Endothelial cell of umbilical vein (primary cell): ENCODE results near the gene ARHGAP10. TPM values are rescaled to one million over a fixed set of nuclear protein-coding genes. Genes with fewer than 3 reads are reported as not detected.

Experiments used
- BruUV-seq: library from RNA; stranded (reverse); fragments of 400-500 nt; replicated peaks from 2 replicates; lab custom pipeline; 2021; lab: Mats Ljungman, UMichigan
- CTCF ChIA-PET: fragments of 300-600, 350-600 bp; sonication (Branson Sonifier 250); formaldehyde crosslinking; loops from one replicate; lab custom pipeline; 2021; ENCODE audit warnings: antibody characterized with exemption, inconsistent platforms; lab: Charles Lee
- POLR2A ChIA-PET: fragments of 300-600, 350-600 bp; sonication (Branson Sonifier 250); formaldehyde crosslinking; loops from one replicate; lab custom pipeline; 2021; ENCODE audit warnings: antibody characterized with exemption, inconsistent platforms; lab: Charles Lee
- DNase-seq: peaks from one replicate; pipeline ENCODE4 v3.0.0-alpha.2; 2011; ENCODE audit warnings: low read depth, low spot score
- FAIRE-seq: peaks from 2 replicates; lab custom pipeline; 2011; peaks lifted over from hg19 to GRCh38; lab: Jason Lieb, UNC
- H2AFZ ChIP-seq: 2 replicates; pipeline ENCODE4 v1.6.0; 2012; ENCODE audit warnings: low read depth, low read length, control low read depth, inconsistent platforms
- H3K27ac ChIP-seq: 2 replicates; pipeline ENCODE4 v1.5.1; 2011; ENCODE audit warnings: low read depth, mild to moderate bottlenecking, control low read depth, low read length, moderate library complexity; ENCODE audit not compliant: insufficient read depth
- H3K27me3 ChIP-seq, 2 experiments: 2 replicates each; pipeline versions ENCODE4 v1.6.0 to v1.6.1; 2011; ENCODE audit warnings: low read length in 2 of 2, mixed read lengths in 1 of 2; ENCODE audit not compliant: control insufficient read depth in 2 of 2, insufficient read depth in 2 of 2
- H3K36me3 ChIP-seq, 2 experiments: 2 replicates in 1 of 2; 3 replicates in 1 of 2; pipeline ENCODE4 v1.5.1; 2011; ENCODE audit warnings: low read length in 2 of 2, mild to moderate bottlenecking in 1 of 2, moderate library complexity in 1 of 2; ENCODE audit not compliant: control insufficient read depth in 2 of 2, insufficient read depth in 2 of 2; ENCODE audit errors: extremely low read depth in 1 of 2
- H3K4me1 ChIP-seq: 3 replicates; pipeline ENCODE4 v1.5.1; 2011; ENCODE audit warnings: mild to moderate bottlenecking, low read length; ENCODE audit not compliant: control insufficient read depth, insufficient read depth; ENCODE audit errors: extremely low read depth
- H3K4me2 ChIP-seq: 2 replicates; pipeline ENCODE4 v1.6.1; 2011; ENCODE audit warnings: low read length, control low read depth, mixed read lengths; ENCODE audit not compliant: insufficient read depth
- H3K4me3 ChIP-seq, 3 experiments: fragments of 200-600 bp in 1 of 3; sonication (generic), shearing (Covaris generic) in 1 of 3; replicated peaks in 1 of 3; 2 replicates each; pipeline ENCODE4 v1.5.1; 2011 to 2016; ENCODE audit warnings: control low read depth in 3 of 3, low read length in 3 of 3, mild to moderate bottlenecking in 2 of 3, inconsistent platforms in 1 of 3, low read depth in 1 of 3, moderate library complexity in 1 of 3; ENCODE audit not compliant: insufficient read depth in 1 of 3
- H3K79me2 ChIP-seq: 2 replicates; pipeline ENCODE4 v1.6.0; 2012; ENCODE audit warnings: low read length, inconsistent platforms; ENCODE audit not compliant: control insufficient read depth, insufficient read depth
- H3K9ac ChIP-seq: replicated peaks from 2 replicates; pipeline ENCODE3; 2011; ENCODE audit warnings: low read length, control low read depth; ENCODE audit not compliant: insufficient read depth; ENCODE audit errors: extremely low read depth
- H3K9me1 ChIP-seq: replicated peaks from 3 replicates; pipeline ENCODE4 v1.6.0; 2011; ENCODE audit warnings: mild to moderate bottlenecking, low read length; ENCODE audit not compliant: control insufficient read depth, insufficient read depth; ENCODE audit errors: extremely low read depth
- H3K9me3 ChIP-seq: replicated peaks from 2 replicates; pipeline ENCODE4 v1.5.1; 2012; ENCODE audit warnings: low read length, inconsistent platforms; ENCODE audit not compliant: control insufficient read depth, insufficient read depth
- H4K20me1 ChIP-seq: replicated peaks from 2 replicates; pipeline ENCODE3; 2011; ENCODE audit warnings: mild to moderate bottlenecking, low read length; ENCODE audit not compliant: control insufficient read depth, insufficient read depth; ENCODE audit errors: extremely low read depth
- CTCF ChIP-seq, 2 donors: IDR thresholded peaks; 1 replicate in 1 of 2; 2 replicates in 1 of 2; pipeline ENCODE4 v1.5.1; 2011; ENCODE audit warnings: low read length in 2 of 2, mild to moderate bottlenecking in 2 of 2, moderate library complexity in 2 of 2, control low read depth in 1 of 2, inconsistent platforms in 1 of 2, low read depth in 1 of 2; ENCODE audit not compliant: insufficient read depth in 1 of 2; ENCODE audit errors: extremely low read depth in 1 of 2
- EZH2 ChIP-seq: IDR thresholded peaks from 2 replicates; pipeline ENCODE4 v1.6.1; 2012; ENCODE audit warnings: borderline replicate concordance, low read depth, mild to moderate bottlenecking, moderate library complexity, low read length, inconsistent platforms; ENCODE audit not compliant: severe bottlenecking
- FOS ChIP-seq: IDR thresholded peaks from 2 replicates; pipeline ENCODE4 v1.6.1; 2011; ENCODE audit warnings: mild to moderate bottlenecking, low read length, moderate library complexity, borderline replicate concordance; ENCODE audit not compliant: insufficient read depth
- GATA2 ChIP-seq: IDR thresholded peaks from 2 replicates; pipeline ENCODE4 v1.7.0; 2011; ENCODE audit warnings: low read depth, mild to moderate bottlenecking, moderate library complexity, mixed read lengths, low read length; ENCODE audit not compliant: insufficient read length, insufficient read depth
- JUN ChIP-seq: IDR thresholded peaks from 2 replicates; pipeline ENCODE4 v1.6.1; 2011; ENCODE audit warnings: borderline replicate concordance, low read depth; ENCODE audit not compliant: insufficient read length, insufficient read depth
- MAX ChIP-seq: IDR thresholded peaks from 2 replicates; pipeline ENCODE4 v1.6.1; 2011; ENCODE audit not compliant: insufficient read depth, insufficient read length
- MYC ChIP-seq: IDR thresholded peaks from one replicate; pipeline ENCODE4 v1.6.1; 2011; ENCODE audit warnings: mild to moderate bottlenecking, low read depth, low read length
- POLR2A ChIP-seq: IDR thresholded peaks from 2 replicates; pipeline ENCODE4 v1.6.1; 2012; ENCODE audit warnings: low read depth, mild to moderate bottlenecking, control low read depth, low read length
- POLR2AphosphoS5 ChIP-seq: IDR thresholded peaks from 2 replicates; pipeline ENCODE4 v1.6.1; 2012; ENCODE audit warnings: low read depth, mild to moderate bottlenecking, control low read depth, low read length, moderate library complexity; ENCODE audit not compliant: insufficient read depth
- dilution Hi-C: fragments of 300-500 bp; cut with MboI; formaldehyde crosslinking; loops from one replicate; pipeline ENCODE4 v1.15.0; 2019; ENCODE audit warnings: low sequenced_read_pairs; ENCODE audit not compliant: extremely low pct_ligation_motif_present
- intact Hi-C: fragments of 100-400 bp; cut with micrococcal nuclease; formaldehyde crosslinking; loops from one replicate; pipeline ENCODE4 v1.10.0; 2022
- polyA plus RNA-seq, 4 experiments: library from polyadenylated mRNA; depleted of rRNA in 3 of 4; stranded (reverse) in 3 of 4; unstranded in 1 of 4; fragments of >200 nt; gene quantifications; 2 replicates each; pipeline versions ENCODE4 v1.2.1 to v1.2.3, GENCODE V29; 2011 to 2012; ENCODE audit warnings: missing spikeins in 1 of 4
- total RNA-seq: library from RNA; stranded (reverse); gene quantifications from 2 replicates; pipeline ENCODE4 v1.2.3, GENCODE V29; 2021

Gene ARHGAP10
- total and polyA plus RNA-seq, 2 donors (not counting 3 experiments of a cell fraction or from before 2014, with no cell fraction given), result 20.4 to 36.7 TPM

GRCh38 chr4:147842573-147842972 is 110.7 kb downstream of the ARHGAP10 start:
- H3K4me3 ChIP-seq, result no peak overlapping the region
- H3K27ac ChIP-seq, result no peak overlapping the region
- no peaks in the 10 kb centered on the region for H3K27me3 ChIP-seq
- H3K4me1 ChIP-seq, result peaks cover 15% of the 10 kb centered on the region
- no peak overlapping the region for H3K4me2 ChIP-seq
- H3K9me1 ChIP-seq, result no peaks in the 10 kb centered on the region
- POLR2A ChIA-PET, result no interaction called here
- no TSS peak for BruUV-seq
- DNase-seq, result no peak
- no peaks in the 10 kb centered on the region for H3K9me3 ChIP-seq
- H3K9ac ChIP-seq, result no peak overlapping the region
- H3K36me3 ChIP-seq, result no peaks in the 10 kb centered on the region
- H4K20me1 ChIP-seq, result no peaks in the 10 kb centered on the region
- dilution Hi-C loops, result no loop called here
- TF ChIP-seq MAX, result no peak
- TF ChIP-seq JUN, result no peak
- TF ChIP-seq FOS, result no peak
- no peak for TF ChIP-seq POLR2AphosphoS5
- TF ChIP-seq EZH2, result no peak
- TF ChIP-seq POLR2A, result no peak
- no peak for TF ChIP-seq MYC
- no peak for TF ChIP-seq CTCF (IDR thresholded peaks at IDR 0.05; ENCODE audit: extremely low read depth in 1 of 2, insufficient read depth in 1 of 2, low read depth in 1 of 2, low read length in 2 of 2)
- no peak for TF ChIP-seq GATA2
- no peak for FAIRE-seq
- H2AFZ ChIP-seq, result no peak overlapping the region
- no peaks in the 10 kb centered on the region for H3K79me2 ChIP-seq
- CTCF ChIA-PET, result interaction anchor here (1.2 to 7.8 kb wide), 4 partner anchors 24 to 159 kb away, joined by 3 to 37 read pairs (median 5); partner anchors contain the start of gene PRMT9
- intact Hi-C loops, result no loop called here
